Trophoblast cell (in vitro differentiated cells and primary cell): ENCODE results near the gene OMP.

Source experiments
- DNase-seq, 2 donors: peaks; one replicate each; pipeline ENCODE4 v3.0.0-alpha.2; 2016
- H2AFZ ChIP-seq: 2 replicates; pipeline ENCODE4 v1.6.1; 2013; ENCODE audit warnings: low read length, moderate library complexity, mild to moderate bottlenecking; ENCODE audit not compliant: insufficient read depth, poor library complexity
- H2AK5ac ChIP-seq: 2 replicates; pipeline ENCODE4 v1.6.1; 2013; ENCODE audit warnings: mild to moderate bottlenecking, low read length
- H2BK120ac ChIP-seq: 2 replicates; pipeline ENCODE4 v1.6.1; 2013; ENCODE audit warnings: low read length, mild to moderate bottlenecking, moderate library complexity; ENCODE audit not compliant: insufficient read depth, poor library complexity
- H2BK12ac ChIP-seq: 2 replicates; pipeline ENCODE4 v1.6.1; 2013; ENCODE audit warnings: mild to moderate bottlenecking, low read length, moderate library complexity
- H2BK5ac ChIP-seq: 2 replicates; pipeline ENCODE4 v1.6.1; 2013; ENCODE audit warnings: low read length, low read depth, moderate library complexity, mild to moderate bottlenecking; ENCODE audit not compliant: poor library complexity
- H3K14ac ChIP-seq: 2 replicates; pipeline ENCODE4 v1.6.1; 2013; ENCODE audit warnings: mild to moderate bottlenecking, low read length
- H3K18ac ChIP-seq: 2 replicates; pipeline ENCODE4 v1.6.1; 2013; ENCODE audit warnings: mild to moderate bottlenecking, low read length
- H3K23ac ChIP-seq: 2 replicates; pipeline ENCODE4 v1.6.1; 2013; ENCODE audit warnings: low read length
- H3K27ac ChIP-seq: 2 replicates; pipeline ENCODE4 v1.5.1; 2013; ENCODE audit warnings: low read depth, mild to moderate bottlenecking, inconsistent platforms, low read length, moderate library complexity
- H3K27me3 ChIP-seq: 2 replicates; pipeline ENCODE4 v1.6.1; 2013; ENCODE audit warnings: inconsistent platforms, mild to moderate bottlenecking, low read length, moderate library complexity; ENCODE audit not compliant: insufficient read depth
- H3K36me3 ChIP-seq, 2 experiments: 1 replicate in 1 of 2; 2 replicates in 1 of 2; pipeline ENCODE4 v1.6.1; 2013; ENCODE audit warnings: low read length in 2 of 2, mild to moderate bottlenecking in 2 of 2, moderate library complexity in 1 of 2; ENCODE audit not compliant: insufficient read depth in 2 of 2, control insufficient read depth in 1 of 2
- H3K4ac ChIP-seq: 2 replicates; pipeline ENCODE4 v1.6.1; 2013; ENCODE audit warnings: low read depth, mild to moderate bottlenecking, low read length, moderate library complexity
- H3K4me1 ChIP-seq, 2 experiments: 1 replicate in 1 of 2; 2 replicates in 1 of 2; pipeline ENCODE4 v1.6.1; 2013; ENCODE audit warnings: low read length in 2 of 2, mild to moderate bottlenecking in 2 of 2, moderate library complexity in 1 of 2; ENCODE audit not compliant: insufficient read depth in 2 of 2, control insufficient read depth in 1 of 2
- H3K4me2 ChIP-seq: 2 replicates; pipeline ENCODE4 v1.6.1; 2013; ENCODE audit warnings: inconsistent platforms, mild to moderate bottlenecking, low read length, moderate library complexity
- H3K4me3 ChIP-seq: 2 replicates; pipeline ENCODE4 v1.5.1; 2013; ENCODE audit warnings: mild to moderate bottlenecking, low read depth, low read length, inconsistent platforms
- H3K79me1 ChIP-seq: one replicate; pipeline ENCODE4 v1.6.1; 2013; ENCODE audit warnings: low read length
- H3K79me2 ChIP-seq: 2 replicates; pipeline ENCODE4 v1.6.1; 2013; ENCODE audit warnings: low read length, mild to moderate bottlenecking; ENCODE audit not compliant: control insufficient read depth, insufficient read depth, poor library complexity
- H3K9ac ChIP-seq: 2 replicates; pipeline ENCODE4 v1.6.1; 2013; ENCODE audit warnings: mild to moderate bottlenecking, low read length
- H3K9me3 ChIP-seq: 2 replicates; pipeline ENCODE4 v1.6.1; 2013; ENCODE audit warnings: low read depth, mild to moderate bottlenecking, control low read depth, inconsistent platforms, low read length; ENCODE audit not compliant: insufficient read depth
- H4K12ac ChIP-seq: 2 replicates; pipeline ENCODE4 v1.6.1; 2013; ENCODE audit warnings: low read depth, mild to moderate bottlenecking, low read length, moderate library complexity
- H4K8ac ChIP-seq: 2 replicates; pipeline ENCODE4 v1.6.1; 2013; ENCODE audit warnings: low read depth, mild to moderate bottlenecking, low read length, moderate library complexity
- H4K91ac ChIP-seq: one replicate; pipeline ENCODE4 v1.6.1; 2013; ENCODE audit warnings: low read depth, mild to moderate bottlenecking, low read length, moderate library complexity
- whole genome bisulfite sequencing: extraction: QIAGEN DNeasy Blood & Tissue Kit; methylation state at CpG from one replicate; pipeline ENCODE4 v1.1.7; 2013; ENCODE audit warnings: missing lambda C conversion rate; ENCODE audit not compliant: insufficient read length, insufficient coverage; ENCODE audit errors: extremely low coverage; 5-methylcytosine and 5-hydroxymethylcytosine counted together

OMP gene

DNA sequence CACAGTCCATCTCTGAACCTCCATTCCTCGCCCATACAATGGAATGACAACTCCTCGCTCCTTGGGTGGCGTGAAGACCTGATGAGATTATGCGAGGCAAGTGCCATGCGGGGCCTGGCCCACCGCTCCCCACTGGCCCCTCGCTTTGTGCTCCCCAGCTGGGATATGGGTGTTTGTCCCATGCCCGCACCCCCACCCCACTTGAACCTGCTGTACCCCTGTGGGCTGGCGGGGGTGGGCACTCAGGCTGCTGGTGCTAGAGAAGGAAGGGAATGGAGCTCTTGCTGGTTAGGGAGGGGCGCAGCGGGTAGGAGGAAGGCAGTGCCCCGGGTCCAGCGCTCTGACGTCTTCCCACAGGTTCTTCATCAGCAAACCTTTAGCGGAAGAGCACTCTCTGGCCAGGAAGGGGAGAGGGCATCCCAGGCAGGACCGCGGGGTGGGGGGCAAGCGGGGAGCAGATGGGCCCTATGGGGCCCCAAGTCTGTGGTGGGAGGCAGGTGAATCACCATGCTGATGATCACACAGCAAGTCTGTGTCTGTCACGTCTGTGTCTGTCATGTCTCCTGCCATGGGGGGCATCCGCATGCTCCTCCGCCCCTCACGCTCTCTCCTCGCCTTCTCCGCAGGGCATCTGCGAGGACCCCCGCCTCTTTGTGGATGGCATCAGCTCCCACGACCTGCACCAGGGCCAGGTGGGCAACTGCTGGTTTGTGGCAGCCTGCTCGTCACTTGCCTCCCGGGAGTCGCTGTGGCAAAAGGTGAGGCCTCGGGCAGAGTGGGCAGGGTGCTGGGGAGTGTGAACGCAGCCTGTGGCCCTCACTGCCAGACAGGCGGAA lies 9.4 kb upstream of the OMP start:
- Histone ChIP-seq H3K9ac (no peak overlapping the region), H3K27ac (no peak overlapping the region), H3K4me3 (no peak overlapping the region), H3K79me1 (no peaks in the 10 kb centered on the region), H3K79me2 (no peaks in the 10 kb centered on the region), H4K8ac (no peak overlapping the region), H3K14ac (no peak overlapping the region), H3K9me3 (no peaks in the 10 kb centered on the region), H3K4me1 (peaks cover 9 to 11% of the 10 kb centered on the region in 2 experiments), H3K4me2 (no peak overlapping the region), H3K23ac (no peak overlapping the region), H2BK5ac (no peak overlapping the region), H3K27me3 (no peaks in the 10 kb centered on the region), H3K36me3 (no peaks in the 10 kb centered on the region), H4K91ac (no peak overlapping the region), H2AK5ac (no peak overlapping the region), H2BK120ac (no peak overlapping the region), H2AFZ (no peak overlapping the region), H4K12ac (no peak overlapping the region), H3K4ac (no peak overlapping the region), H3K18ac (no peak overlapping the region), H2BK12ac (no peak overlapping the region)
- no CpG with 5 or more reads among the region's 33 CpGs for WGBS
- no peak for DNase-seq

DNA sequence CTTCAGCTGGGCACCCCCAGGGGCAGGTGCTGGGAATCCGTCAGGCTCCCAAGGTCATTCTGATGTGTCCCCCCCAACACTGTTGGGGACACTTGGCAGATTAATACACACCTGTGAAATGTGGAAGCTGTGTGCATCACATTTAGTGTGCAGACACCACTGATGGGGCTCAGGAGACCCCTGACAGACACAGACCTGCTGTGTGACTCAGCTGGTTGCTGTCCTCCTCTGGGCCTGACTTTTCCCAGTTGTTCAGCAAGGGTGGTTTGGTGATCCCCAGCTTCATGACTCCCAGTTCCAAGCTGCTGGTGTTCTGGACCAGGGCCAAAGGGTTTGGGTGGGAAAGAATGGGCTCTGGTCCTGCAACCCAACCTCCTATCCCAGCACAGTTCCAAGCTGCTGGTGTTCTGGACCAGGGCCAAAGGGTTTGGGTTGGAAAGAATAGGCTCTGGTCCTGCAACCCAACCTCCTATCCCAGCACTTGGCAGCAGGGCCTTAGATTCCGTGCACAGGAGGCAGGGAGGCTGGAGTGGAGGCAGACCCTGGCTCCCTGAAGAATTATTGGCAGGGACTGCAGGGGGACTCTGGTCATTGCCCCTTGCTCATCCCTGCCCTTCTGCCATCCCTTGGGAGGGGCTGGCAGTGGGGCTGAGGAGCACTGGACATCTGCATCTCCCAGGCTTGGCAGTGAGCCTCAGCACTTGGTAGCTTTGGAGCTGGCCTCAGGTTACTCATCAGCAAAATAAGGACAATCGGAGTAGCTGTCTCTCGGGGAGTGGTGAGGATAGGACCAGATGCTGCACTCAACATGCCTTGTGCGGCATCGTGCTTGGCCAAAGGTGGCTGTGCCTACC lies 8.4 kb upstream of the OMP start:
- Histone ChIP-seq H3K4me1 (peaks cover 2 to 4% of the 10 kb centered on the region in 2 experiments), H2BK5ac (no peak overlapping the region), H2BK12ac (no peak overlapping the region), H3K4me2 (no peak overlapping the region), H3K14ac (no peak overlapping the region), H3K4me3 (no peak overlapping the region), H3K27me3 (no peaks in the 10 kb centered on the region), H3K36me3 (no peaks in the 10 kb centered on the region), H3K9me3 (no peaks in the 10 kb centered on the region), H3K27ac (no peak overlapping the region), H3K18ac (no peak overlapping the region), H2AFZ (no peak overlapping the region), H4K8ac (no peak overlapping the region), H4K12ac (no peak overlapping the region), H3K4ac (no peak overlapping the region), H3K23ac (no peak overlapping the region), H4K91ac (no peak overlapping the region), H3K9ac (no peak overlapping the region), H2BK120ac (no peak overlapping the region), H3K79me2 (no peaks in the 10 kb centered on the region), H2AK5ac (no peak overlapping the region), H3K79me1 (no peaks in the 10 kb centered on the region)
- no peak for DNase-seq
- WGBS: no CpG with 5 or more reads among the region's 6 CpGs

DNA sequence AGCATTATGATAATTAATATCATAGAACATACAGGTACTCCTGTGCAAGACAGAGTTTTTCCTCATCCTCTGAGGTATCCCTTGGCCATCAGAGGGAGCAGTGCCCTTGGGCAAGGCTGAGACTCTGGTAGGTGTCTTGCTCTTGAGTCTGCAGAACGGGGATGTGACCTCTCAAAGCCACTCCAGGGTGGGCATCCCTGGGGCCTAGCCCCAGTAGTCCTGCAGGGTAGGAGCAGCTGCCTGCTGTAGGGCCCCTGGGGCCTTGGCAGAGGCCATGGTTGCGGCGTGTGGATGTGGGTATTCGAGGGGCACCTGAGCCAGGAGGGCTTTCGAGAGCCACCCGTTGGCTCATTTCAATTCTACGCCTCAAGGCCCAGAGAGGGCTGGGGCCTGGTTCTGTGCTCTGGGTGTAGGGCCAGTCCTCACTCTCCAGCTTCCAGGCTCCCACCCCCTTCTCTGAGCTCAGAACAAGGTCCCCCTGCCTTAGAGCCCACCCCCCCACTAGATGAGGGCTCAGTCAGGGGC lies 7.7 kb upstream of the OMP start:
- H2AFZ ChIP-seq: no peak overlapping the region
- no CpG with 5 or more reads among the region's 7 CpGs for WGBS
- H3K9me3 ChIP-seq: no peaks in the 10 kb centered on the region
- no peak overlapping the region for H3K4me2 ChIP-seq
- no peak overlapping the region for H4K8ac ChIP-seq
- no peak overlapping the region for H2BK120ac ChIP-seq
- H3K79me1 ChIP-seq: no peaks in the 10 kb centered on the region
- no peak overlapping the region for H4K12ac ChIP-seq
- H3K27ac ChIP-seq: no peak overlapping the region
- H3K36me3 ChIP-seq: no peaks in the 10 kb centered on the region
- H3K4me3 ChIP-seq: no peak overlapping the region
- H4K91ac ChIP-seq: no peak overlapping the region
- peaks cover 2 to 4% of the 10 kb centered on the region in 2 experiments for H3K4me1 ChIP-seq
- H3K27me3 ChIP-seq: no peaks in the 10 kb centered on the region
- H3K4ac ChIP-seq: no peak overlapping the region
- no peak overlapping the region for H2BK12ac ChIP-seq
- no peak for DNase-seq
- no peaks in the 10 kb centered on the region for H3K79me2 ChIP-seq
- H3K9ac ChIP-seq: no peak overlapping the region
- no peak overlapping the region for H3K23ac ChIP-seq
- H3K14ac ChIP-seq: no peak overlapping the region
- no peak overlapping the region for H2AK5ac ChIP-seq
- H2BK5ac ChIP-seq: no peak overlapping the region
- H3K18ac ChIP-seq: no peak overlapping the region

DNA sequence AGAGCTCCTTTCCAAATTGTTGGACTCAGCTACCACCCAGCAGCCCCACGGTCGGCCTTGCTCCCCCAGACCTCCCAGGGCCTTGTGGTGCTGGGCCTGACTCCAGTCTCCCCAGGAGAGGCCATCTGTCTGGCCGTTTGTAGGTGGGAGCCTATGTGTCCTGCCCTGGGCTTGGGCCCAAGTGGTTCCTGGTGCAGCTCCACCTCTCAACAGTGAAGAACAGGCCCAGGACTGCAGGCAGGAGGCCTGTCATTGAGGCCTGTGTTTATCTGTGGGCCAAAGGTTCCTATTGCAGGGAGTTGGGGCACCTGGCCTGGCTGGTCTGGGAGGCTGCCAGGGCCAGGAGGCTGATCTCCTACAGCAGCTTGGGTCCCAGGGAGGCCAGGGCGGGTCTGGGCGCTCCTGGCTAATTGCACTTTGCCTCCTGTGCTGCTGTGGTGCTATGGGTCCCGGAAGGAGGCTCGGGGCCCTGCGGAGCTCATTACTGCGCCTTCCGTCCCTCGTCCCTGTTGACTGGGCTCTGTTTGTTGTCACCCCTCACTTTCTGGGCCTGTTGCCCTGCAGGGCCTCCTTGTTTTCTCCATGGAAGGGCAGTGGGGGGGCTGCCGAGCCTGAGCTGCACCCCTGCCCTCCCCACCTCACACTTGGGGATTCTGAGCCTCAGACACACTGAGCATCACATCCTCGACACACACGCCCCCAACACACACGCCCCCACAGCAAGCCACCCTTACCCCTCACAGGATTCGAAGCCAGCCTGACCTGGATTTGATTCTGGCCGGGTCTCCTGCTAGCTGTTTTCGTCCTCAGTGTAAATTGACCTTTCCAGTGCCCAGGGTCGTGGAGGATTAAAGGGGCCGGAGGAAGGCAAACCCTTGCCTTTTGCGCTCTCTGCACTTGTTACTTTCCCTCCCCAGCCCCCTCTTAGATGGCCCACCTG lies 6.8 kb upstream of the OMP start:
- H3K27ac ChIP-seq: no peak overlapping the region
- peaks cover 2 to 4% of the 10 kb centered on the region in 2 experiments for H3K4me1 ChIP-seq
- H3K4me2 ChIP-seq: no peak overlapping the region
- DNase-seq: no peak
- no CpG with 5 or more reads among the region's 21 CpGs for WGBS
- no peak overlapping the region for H3K4ac ChIP-seq
- H2AFZ ChIP-seq: no peak overlapping the region
- no peaks in the 10 kb centered on the region for H3K79me1 ChIP-seq
- no peaks in the 10 kb centered on the region for H3K9me3 ChIP-seq
- no peak overlapping the region for H4K91ac ChIP-seq
- no peak overlapping the region for H2BK12ac ChIP-seq
- no peaks in the 10 kb centered on the region for H3K27me3 ChIP-seq
- H2AK5ac ChIP-seq: no peak overlapping the region
- H4K8ac ChIP-seq: no peak overlapping the region
- H3K4me3 ChIP-seq: no peak overlapping the region
- no peak overlapping the region for H3K14ac ChIP-seq
- no peaks in the 10 kb centered on the region for H3K79me2 ChIP-seq
- no peak overlapping the region for H3K9ac ChIP-seq
- H3K36me3 ChIP-seq: no peaks in the 10 kb centered on the region
- no peak overlapping the region for H3K23ac ChIP-seq
- H2BK120ac ChIP-seq: no peak overlapping the region
- H4K12ac ChIP-seq: no peak overlapping the region
- H3K18ac ChIP-seq: no peak overlapping the region
- H2BK5ac ChIP-seq: no peak overlapping the region
